Middle frontal gyrus (tissue), 1 donor: ENCODE measurements around the gene VCAN.

Source experiments
- DNase-seq: peaks from one replicate; pipeline ENCODE4 v3.0.0-alpha.2; 2015; ENCODE audit warnings: low spot score; ENCODE audit errors: extremely low spot score

VCAN gene

GRCh38 chr5:83528439-83528769 lies 56.9 kb downstream of the VCAN start:
- DNase-seq, result no peak

DNA sequence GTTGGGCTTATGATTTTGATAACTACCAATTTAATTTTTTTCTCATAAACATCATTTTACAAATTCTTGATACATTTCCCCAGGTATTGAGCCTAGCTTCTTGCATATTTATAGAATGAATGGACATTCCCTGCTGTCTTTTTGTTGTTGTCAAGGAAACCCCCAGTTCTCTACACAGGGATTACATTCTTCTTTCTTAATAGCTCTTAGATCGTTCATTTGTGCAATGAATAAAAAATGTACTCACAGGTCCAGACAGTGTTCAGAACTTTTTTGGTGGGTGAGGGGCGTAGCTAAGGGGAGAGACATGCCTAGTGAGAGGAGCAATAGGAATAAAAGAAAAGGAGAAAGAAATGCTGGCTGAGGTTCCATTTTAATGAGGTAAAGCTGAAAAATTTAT lies 58.6 kb downstream of the VCAN start:
- no peak for DNase-seq

GRCh38 chr5:83531661-83532060 lies 60.1 kb downstream of the VCAN start:
- no peak for DNase-seq

DNA sequence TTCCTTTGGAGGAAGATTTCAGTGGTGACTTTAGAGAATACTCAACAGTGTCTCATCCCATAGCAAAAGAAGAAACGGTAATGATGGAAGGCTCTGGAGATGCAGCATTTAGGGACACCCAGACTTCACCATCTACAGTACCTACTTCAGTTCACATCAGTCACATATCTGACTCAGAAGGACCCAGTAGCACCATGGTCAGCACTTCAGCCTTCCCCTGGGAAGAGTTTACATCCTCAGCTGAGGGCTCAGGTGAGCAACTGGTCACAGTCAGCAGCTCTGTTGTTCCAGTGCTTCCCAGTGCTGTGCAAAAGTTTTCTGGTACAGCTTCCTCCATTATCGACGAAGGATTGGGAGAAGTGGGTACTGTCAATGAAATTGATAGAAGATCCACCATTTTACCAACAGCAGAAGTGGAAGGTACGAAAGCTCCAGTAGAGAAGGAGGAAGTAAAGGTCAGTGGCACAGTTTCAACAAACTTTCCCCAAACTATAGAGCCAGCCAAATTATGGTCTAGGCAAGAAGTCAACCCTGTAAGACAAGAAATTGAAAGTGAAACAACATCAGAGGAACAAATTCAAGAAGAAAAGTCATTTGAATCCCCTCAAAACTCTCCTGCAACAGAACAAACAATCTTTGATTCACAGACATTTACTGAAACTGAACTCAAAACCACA lies 67.4 kb downstream of the VCAN start:
- DNase-seq, result no peak

- DNase-seq, result no peak
Measured at GRCh38 chr5:83539463-83539790, 67.9 kb downstream of the VCAN start.

DNA sequence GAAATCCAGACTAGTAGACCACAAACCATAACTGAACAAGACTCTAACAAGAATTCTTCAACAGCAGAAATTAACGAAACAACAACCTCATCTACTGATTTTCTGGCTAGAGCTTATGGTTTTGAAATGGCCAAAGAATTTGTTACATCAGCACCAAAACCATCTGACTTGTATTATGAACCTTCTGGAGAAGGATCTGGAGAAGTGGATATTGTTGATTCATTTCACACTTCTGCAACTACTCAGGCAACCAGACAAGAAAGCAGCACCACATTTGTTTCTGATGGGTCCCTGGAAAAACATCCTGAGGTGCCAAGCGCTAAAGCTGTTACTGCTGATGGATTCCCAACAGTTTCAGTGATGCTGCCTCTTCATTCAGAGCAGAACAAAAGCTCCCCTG lies 68.6 kb downstream of the VCAN start:
- no peak for DNase-seq

DNA sequence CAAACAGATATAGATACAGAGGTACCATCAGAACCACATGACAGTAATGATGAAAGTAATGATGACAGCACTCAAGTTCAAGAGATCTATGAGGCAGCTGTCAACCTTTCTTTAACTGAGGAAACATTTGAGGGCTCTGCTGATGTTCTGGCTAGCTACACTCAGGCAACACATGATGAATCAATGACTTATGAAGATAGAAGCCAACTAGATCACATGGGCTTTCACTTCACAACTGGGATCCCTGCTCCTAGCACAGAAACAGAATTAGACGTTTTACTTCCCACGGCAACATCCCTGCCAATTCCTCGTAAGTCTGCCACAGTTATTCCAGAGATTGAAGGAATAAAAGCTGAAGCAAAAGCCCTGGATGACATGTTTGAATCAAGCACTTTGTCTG lies 69.2 kb downstream of the VCAN start:
- DNase-seq, result no peak

GRCh38 chr5:83542839-83543238 lies 71.3 kb downstream of the VCAN start:
- DNase-seq, result no peak

DNA sequence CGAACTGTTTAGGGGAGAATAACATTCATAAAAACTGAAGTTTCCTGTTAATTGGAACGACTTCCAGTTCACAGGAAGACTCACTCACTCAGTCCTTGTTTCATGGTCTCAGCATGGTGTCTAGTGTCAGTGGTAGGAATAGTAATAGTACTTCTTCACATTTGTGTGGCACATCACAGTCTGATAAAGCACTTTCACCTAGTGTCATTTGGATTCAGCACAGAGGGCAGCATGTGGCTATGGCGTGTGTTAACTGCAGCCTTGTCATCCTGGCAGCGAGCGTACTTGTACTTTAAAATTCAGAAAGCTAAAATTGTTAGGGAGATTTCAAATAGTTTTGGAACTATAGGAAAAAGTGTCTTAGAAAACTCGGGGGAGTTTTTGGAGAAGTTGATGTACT lies 72.4 kb downstream of the VCAN start:
- no peak for DNase-seq

GRCh38 chr5:83547161-83547560 lies 75.6 kb downstream of the VCAN start:
- no peak for DNase-seq

DNA sequence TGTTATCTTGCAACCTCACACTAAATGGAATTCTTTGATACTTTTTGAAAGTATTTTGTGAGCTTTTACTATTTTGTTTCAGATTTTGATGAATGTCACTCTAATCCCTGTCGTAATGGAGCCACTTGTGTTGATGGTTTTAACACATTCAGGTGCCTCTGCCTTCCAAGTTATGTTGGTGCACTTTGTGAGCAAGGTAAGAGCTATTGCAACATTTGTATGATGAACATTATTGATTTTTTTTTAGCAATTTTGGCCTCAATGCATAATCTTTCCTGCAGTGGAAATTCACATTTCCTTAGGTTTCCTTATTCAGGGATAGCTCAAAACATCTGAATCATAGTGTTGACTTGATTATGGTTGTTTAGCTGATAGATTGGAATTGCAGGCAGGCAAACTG lies 76.3 kb downstream of the VCAN start:
- no peak for DNase-seq

DNA sequence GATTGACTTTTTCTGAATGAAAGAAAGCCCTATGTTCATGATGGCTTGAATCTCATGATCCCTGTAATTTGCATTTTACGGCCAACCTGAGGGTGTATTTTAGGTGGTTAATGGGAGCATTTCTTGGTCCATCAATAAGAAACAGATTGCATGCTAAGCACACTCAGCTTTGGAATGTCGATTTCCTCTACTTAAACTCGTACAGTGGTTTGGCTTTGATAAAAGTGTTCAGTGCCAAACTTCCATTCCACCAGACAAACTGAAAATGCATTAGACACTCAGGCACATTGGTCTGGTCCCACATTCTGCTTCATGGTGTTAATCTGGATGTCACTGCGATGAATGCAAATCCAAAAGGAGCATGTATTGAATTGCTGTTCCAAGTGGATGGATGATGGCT lies 77.0 kb downstream of the VCAN start:
- no peak for DNase-seq

DNA sequence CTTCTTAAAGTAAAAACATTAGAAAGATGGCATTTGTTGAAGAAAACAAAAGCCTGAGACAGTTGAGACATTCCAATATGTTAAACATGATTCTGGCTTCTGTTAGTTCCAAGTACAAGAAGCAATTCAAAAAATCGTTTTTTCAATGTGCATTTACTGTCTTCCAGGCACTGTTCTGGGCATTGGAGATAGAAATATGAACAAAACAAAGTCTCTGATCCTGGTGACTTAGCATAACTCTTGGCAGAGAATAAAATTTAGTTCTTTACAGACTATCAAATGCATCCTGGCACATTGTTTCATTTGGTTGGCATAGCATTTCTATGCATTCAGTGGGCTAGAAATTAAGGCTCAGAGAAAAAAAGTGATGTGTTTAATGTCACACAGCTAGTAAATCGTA lies 77.5 kb downstream of the VCAN start:
- no peak for DNase-seq

- DNase-seq, result no peak
Measured at GRCh38 chr5:83549674-83550073, 78.1 kb downstream of the VCAN start.

DNA sequence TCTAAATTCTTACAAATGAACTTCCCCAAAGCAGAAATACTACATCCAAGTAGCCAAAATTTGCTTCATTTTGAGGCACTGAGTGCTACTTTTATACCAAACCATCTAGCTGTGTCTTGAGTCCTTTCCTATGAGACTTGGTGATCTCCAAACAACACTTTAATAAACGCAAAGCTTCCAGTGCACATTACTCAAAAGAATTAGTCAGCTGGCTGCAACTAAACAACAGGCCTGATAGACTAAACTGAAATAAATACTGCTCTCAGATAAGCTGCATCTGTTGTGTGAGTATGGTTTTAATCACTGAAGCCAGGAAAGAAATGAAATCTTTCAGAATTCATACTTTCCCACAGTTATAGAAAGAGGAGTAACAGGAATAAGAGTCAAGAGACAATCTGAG lies 80.3 kb downstream of the VCAN start:
- DNase-seq, result no peak

DNA sequence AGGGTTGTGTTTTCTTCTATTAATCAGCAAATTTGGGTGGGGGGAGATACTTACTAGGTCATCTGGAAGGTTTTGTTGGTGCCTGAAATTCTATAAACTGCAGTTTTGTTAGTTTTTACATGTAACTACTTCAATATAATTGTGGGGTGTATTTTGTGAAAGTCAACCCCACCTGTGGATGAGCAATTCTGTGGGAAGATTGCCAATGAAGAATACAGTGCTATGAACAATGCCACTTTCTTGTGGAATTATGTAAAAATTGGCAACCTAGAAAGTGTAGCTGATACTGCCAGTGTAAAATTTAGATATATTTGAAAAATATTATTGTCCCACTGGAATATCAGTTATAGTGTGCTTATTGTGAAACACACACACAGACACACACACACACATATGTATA lies 80.7 kb downstream of the VCAN start:
- DNase-seq, result no peak

GRCh38 chr5:83553000-83553486 lies 81.5 kb downstream of the VCAN start:
- DNase-seq, result no peak

GRCh38 chr5:83554133-83554532 lies 82.6 kb downstream of the VCAN start:
- no peak for DNase-seq

GRCh38 chr5:83554686-83555085 lies 83.1 kb downstream of the VCAN start:
- DNase-seq, result no peak

GRCh38 chr5:83555263-83555662 lies 83.7 kb downstream of the VCAN start:
- no peak for DNase-seq

- no peak for DNase-seq
Measured at GRCh38 chr5:83556190-83556589, 84.6 kb downstream of the VCAN start.

DNA sequence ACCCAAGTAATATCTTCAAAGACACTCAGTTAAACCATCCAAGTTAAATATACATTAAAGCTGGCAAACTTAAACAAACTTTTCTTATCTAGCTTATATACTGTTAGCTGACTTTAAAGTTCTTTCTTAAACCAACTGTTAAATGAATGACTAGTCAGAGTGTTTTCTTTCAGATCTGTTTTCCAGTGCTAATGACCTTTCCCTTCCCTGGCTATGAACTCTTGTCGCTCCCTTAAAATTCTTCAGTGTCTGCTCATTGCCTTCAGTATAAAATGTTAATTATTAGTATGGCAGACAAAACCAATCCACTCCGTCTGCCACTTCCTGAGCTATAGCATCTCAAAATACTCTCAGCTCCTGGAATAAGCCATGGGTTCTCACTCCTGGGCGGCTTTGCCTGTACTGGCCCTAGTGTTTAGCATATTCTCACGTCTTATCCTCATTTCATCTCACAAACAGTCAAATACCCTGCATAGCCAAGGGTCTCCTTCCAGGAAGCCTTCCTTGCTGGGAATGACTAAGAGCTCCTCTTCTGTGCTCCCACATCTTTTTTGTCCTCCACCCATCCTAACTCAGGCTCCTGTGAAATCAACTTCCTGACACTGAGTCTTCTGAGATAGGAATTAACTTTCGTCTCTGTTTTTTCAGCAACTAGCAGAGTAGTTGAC lies 87.7 kb downstream of the VCAN start:
- no peak for DNase-seq

GRCh38 chr5:83562071-83562606 lies 90.6 kb downstream of the VCAN start:
- DNase-seq, result no peak
